Measurements from ENCODE around the gene LGR6.
"Not testable (repeated sequence)": the region's sequence is repeated elsewhere in the genome, so short reads cannot be mapped to it uniquely, and the experiment has no call there.

The LGR6 gene, protein sequence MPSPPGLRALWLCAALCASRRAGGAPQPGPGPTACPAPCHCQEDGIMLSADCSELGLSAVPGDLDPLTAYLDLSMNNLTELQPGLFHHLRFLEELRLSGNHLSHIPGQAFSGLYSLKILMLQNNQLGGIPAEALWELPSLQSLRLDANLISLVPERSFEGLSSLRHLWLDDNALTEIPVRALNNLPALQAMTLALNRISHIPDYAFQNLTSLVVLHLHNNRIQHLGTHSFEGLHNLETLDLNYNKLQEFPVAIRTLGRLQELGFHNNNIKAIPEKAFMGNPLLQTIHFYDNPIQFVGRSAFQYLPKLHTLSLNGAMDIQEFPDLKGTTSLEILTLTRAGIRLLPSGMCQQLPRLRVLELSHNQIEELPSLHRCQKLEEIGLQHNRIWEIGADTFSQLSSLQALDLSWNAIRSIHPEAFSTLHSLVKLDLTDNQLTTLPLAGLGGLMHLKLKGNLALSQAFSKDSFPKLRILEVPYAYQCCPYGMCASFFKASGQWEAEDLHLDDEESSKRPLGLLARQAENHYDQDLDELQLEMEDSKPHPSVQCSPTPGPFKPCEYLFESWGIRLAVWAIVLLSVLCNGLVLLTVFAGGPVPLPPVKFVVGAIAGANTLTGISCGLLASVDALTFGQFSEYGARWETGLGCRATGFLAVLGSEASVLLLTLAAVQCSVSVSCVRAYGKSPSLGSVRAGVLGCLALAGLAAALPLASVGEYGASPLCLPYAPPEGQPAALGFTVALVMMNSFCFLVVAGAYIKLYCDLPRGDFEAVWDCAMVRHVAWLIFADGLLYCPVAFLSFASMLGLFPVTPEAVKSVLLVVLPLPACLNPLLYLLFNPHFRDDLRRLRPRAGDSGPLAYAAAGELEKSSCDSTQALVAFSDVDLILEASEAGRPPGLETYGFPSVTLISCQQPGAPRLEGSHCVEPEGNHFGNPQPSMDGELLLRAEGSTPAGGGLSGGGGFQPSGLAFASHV

DNA sequence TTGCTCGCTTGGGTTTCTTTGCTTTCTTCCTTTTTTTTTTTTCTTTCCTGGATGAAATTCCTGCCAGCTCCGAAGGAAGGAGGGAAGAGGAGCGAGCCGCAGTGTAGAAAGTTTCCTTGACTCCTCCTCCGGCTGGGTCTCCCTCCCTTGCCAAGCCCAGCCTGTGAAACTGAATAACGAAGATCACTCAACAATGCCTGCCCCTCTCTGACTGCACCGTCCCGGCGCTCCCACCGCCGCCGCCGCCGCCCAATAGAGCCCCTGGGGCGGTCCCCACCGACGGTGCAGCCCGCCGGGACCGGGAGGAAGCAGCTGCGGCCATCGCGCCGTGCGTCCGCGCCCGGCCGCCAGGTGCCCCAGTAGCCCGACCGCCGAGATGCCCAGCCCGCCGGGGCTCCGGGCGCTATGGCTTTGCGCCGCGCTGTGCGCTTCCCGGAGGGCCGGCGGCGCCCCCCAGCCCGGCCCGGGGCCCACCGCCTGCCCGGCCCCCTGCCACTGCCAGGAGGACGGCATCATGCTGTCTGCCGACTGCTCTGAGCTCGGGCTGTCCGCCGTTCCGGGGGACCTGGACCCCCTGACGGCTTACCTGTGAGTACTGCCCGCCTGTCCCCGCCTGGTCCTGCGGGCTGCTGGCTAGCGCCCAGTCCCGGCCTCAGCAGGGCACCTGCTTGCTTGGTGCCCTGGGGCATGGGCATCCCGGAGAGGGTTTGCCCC lies at the start of gene LGR6:
Gene LGR6, plus strand, starts transcription at position 186 of the 714 bp plus-strand sequence. Its CDS starts 191 bp downstream, at position 377.
- no peaks in the 10 kb centered on the region for H3K36me3 ChIP-seq (ENCODE audit: insufficient read depth, low read length)

DNA sequence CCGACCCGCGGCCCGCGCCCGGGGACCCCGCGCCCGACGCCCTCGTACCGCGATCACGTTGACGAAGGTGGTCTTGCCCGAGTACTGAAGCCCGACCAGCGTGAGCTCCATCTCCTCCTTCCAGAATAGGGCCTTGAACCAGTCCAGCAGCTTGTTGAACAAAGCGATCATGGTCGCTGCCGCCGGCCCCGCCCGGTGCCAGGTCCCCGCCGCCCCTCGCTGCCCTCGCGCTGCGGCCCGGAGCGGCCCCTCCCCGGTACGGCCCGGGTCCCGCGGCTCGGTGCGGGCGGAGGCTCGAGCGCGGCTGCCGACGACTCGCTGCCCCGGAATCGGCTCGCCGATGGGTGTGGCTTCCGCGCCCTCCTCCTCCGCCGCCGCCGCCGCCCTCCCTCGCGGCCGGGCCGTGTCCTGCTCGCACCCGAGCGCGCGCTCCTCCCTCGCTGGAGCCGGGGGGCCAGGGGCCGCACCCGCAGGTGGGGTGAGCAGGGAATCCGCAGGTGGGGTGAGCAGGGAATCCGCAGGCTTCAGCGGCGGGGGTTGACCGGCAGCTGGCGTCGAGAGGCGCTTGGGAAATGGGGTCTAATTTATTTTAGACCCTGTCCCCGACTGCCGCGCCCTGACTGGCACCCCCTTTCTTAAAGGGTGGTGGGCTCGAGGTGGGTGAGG lies 49.1 kb upstream of the LGR6 start, which contains the start of gene ARL8A:
Gene ARL8A, minus strand, starts transcription at position 336 of the 666 bp plus-strand sequence. Its CDS starts 165 bp downstream, at position 171.
- Histone ChIP-seq H3K9me3 (ENCODE audit: control insufficient read depth, insufficient read depth, low read length) (no peaks in the 10 kb centered on the region), H3K4me1 (ENCODE audit: insufficient read depth, low read length) (no peaks in the 10 kb centered on the region), H3K9ac (ENCODE audit: low read depth, low read length) (peak within 1 kb of the TSS; percentile 88), H3K36me3 (ENCODE audit: insufficient read depth, low read length) (no peaks in the 10 kb centered on the region)

More for the DNA sequence above, at the start of gene LGR6:
- H3K4me1 ChIP-seq (ENCODE audit: insufficient read depth, low read length) = no peaks in the 10 kb centered on the region; the same call in 1 of the 2 replicates
- H3K9ac ChIP-seq (ENCODE audit: low read depth, low read length) = peak within 1 kb of the TSS; percentile 41
- no peaks in the 10 kb centered on the region for H3K9me3 ChIP-seq (ENCODE audit: control insufficient read depth, insufficient read depth, low read length)

DNA sequence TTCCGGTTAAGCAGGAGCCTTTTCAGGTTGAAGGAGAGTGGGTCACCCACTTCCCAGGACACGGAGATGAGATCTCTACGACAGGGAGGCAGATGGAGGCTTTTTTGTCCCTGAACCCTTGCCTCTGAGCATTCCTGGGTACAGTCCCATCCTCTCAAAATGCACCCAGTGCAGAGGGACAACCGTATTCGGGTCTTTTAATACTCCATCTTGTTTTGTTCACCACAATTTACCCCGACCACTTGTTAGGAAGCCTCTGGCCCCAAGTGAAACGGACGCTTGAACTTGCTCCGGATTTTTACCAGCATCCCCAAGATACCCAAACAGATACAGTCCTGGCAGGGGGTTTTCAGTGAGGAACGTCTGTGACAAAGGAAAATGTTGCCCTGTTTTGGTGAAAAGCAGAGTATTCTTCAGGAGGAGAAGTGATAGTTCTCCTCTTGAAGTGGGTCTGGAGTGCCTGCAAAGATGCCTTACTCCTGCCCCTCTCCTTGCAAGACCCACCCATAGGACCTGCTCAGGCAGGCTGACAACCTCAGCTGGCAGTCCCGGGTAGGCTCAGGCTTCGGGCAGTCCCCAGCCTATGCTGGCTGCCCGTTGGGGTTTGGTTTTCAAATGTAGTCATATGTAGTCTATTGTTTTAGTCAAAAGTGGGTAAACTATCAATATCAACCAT lies 48.4 kb upstream of the LGR6 start:
- no peaks in the 10 kb centered on the region for H3K9me3 ChIP-seq (ENCODE audit: control insufficient read depth, insufficient read depth, low read length)
- H3K9ac ChIP-seq (ENCODE audit: low read depth, low read length) = peak overlapping the region; percentile 88
- no peaks in the 10 kb centered on the region for H3K4me1 ChIP-seq (ENCODE audit: insufficient read depth, low read length)
- no peaks in the 10 kb centered on the region for H3K36me3 ChIP-seq (ENCODE audit: insufficient read depth, low read length)

DNA sequence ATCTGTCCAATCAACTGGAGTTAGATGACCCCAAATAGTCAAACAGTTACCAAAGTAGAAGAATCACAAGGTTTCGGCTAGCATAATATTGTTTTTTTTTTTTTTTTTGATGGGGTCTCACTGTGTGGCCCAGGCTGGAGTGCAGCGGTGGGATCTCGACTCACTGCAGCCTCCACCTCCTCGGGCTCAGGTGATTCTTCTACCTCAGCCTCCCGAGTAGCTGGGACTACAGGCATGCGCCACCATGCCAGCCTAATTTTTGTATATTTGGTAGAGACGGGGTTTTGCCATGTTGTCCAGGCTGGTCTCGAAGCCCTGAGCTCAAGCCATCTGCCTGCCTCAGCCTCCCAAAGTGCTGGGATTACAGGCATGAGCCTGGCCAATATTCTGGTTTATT lies 47.9 kb upstream of the LGR6 start:
- H3K4me1 ChIP-seq (ENCODE audit: insufficient read depth, low read length); H3K9ac ChIP-seq (ENCODE audit: low read depth, low read length); H3K9me3 ChIP-seq (ENCODE audit: control insufficient read depth, insufficient read depth, low read length); H3K36me3 ChIP-seq (ENCODE audit: insufficient read depth, low read length): not testable (repeated sequence)

DNA sequence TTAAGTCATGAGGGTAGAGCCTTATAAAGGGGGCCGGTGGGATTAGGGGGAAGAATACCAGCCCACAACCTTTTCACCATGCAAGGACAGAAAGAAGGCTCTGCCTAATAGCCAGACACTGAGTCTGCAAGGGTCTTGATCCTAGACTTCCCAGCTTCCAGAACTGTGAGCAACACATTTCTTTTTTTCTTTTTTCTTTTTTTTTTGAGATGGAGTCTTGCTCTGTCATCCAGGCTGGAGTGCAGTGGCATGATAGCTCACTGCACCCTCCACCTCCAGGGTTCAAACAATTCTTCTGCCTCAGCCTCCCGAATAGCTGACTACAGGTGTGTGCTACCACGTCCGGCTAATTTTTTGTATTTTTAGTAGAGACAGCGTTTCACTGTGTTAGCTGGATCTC lies 47.3 kb upstream of the LGR6 start:
- H3K9me3 ChIP-seq (ENCODE audit: control insufficient read depth, insufficient read depth, low read length) = no peaks in the 10 kb centered on the region
- no peak overlapping the region for H3K9ac ChIP-seq (ENCODE audit: low read depth, low read length)
- no peaks in the 10 kb centered on the region for H3K4me1 ChIP-seq (ENCODE audit: insufficient read depth, low read length)
- H3K36me3 ChIP-seq (ENCODE audit: insufficient read depth, low read length) = no peaks in the 10 kb centered on the region

DNA sequence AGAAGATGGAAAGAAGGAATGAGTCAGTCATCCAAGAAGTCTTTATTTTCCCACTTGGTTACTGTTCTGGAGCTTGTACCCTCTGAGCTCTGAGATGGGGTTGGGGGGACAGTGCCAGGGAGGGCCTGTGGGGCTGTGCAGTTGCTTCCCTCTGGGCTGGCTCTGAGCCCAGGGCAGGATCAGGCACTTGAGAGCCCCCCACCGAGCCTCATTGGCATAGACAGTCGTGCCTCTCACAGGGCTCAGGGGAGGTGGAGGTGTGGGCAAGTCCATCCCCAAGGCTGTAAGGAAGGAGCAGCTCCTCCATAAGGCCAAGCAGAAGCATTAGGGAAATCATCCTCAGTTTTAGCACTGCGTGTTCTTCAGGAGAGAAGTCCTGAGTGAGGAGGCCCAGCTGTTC lies 46.6 kb upstream of the LGR6 start:
- no peaks in the 10 kb centered on the region for H3K4me1 ChIP-seq (ENCODE audit: insufficient read depth, low read length)
- H3K9me3 ChIP-seq (ENCODE audit: control insufficient read depth, insufficient read depth, low read length) = no peaks in the 10 kb centered on the region
- H3K9ac ChIP-seq (ENCODE audit: low read depth, low read length) = no peak overlapping the region
- H3K36me3 ChIP-seq (ENCODE audit: insufficient read depth, low read length) = no peaks in the 10 kb centered on the region

DNA sequence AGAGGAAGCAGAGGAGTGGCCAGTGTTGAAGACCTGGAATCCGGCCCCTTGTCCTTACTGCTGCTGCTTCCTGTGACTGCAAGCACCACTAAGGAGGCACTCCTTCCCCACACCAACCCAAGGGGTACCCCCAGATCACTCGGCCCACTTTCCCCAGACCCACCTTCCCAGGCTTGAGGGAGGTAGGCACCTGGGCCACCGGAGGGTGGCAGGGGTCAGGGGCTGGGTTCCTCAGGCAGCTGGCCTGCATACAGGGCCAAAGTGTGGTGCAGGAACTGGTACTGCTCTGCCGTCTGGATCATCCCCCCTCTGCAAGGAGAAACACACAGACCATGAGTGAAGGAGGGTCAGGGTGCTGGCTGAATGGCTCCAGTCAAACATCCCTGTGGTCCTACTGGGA lies 45.2 kb upstream of the LGR6 start:
- Histone ChIP-seq H3K9me3 (ENCODE audit: control insufficient read depth, insufficient read depth, low read length) (no peaks in the 10 kb centered on the region), H3K9ac (ENCODE audit: low read depth, low read length) (no peak overlapping the region), H3K4me1 (ENCODE audit: insufficient read depth, low read length) (peaks cover 3% of the 10 kb centered on the region; the same call in 1 of the 2 replicates), H3K36me3 (ENCODE audit: insufficient read depth, low read length) (no peaks in the 10 kb centered on the region)

DNA sequence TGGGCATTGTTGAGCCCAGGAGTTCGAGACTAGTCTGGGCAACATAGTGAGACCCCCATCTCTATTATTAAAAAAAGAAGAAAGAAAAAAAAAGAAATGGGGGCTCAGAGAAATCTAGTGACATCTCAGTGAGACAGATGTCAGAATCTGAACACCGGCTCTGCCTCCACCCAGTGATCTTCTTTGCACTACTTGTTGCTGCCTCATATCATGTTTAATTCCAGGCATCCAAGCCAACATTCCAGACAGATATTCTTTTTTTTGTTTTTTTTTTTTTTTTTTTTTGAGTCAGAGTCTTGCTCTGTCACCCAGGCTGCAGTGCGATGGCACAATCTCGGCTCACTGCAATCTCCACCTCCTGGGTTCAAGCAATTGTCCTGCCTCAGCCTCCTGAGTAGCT lies 44.0 kb upstream of the LGR6 start:
- Histone ChIP-seq H3K4me1 (ENCODE audit: insufficient read depth, low read length) (peaks cover 7% of the 10 kb centered on the region; the same call in 1 of the 2 replicates), H3K36me3 (ENCODE audit: insufficient read depth, low read length) (no peaks in the 10 kb centered on the region), H3K9me3 (ENCODE audit: control insufficient read depth, insufficient read depth, low read length) (no peaks in the 10 kb centered on the region), H3K9ac (ENCODE audit: low read depth, low read length) (no peak overlapping the region)

DNA sequence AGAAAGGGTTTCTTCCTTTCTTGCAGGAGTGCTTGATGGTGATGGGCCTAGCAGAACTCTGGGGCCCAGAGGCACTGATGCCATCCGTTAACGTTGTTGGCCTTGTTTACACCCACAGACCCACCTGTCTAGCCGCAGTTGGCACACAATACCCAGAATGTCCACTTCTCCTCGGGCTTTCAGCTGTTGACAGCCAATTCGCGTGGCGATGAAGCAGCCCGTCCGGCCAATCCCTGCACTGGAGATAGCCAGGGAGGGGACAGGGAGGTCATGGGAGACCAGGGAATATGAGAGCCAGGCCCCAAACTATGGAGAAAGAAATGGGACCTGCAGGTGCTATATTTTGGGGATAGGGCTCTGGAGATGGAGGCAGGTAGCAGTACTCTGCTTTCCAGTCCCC lies 43.4 kb upstream of the LGR6 start:
- H3K36me3 ChIP-seq (ENCODE audit: insufficient read depth, low read length) = no peaks in the 10 kb centered on the region
- no peak overlapping the region for H3K9ac ChIP-seq (ENCODE audit: low read depth, low read length)
- no peaks in the 10 kb centered on the region for H3K9me3 ChIP-seq (ENCODE audit: control insufficient read depth, insufficient read depth, low read length)
- peaks cover 8% of the 10 kb centered on the region for H3K4me1 ChIP-seq (ENCODE audit: insufficient read depth, low read length)

DNA sequence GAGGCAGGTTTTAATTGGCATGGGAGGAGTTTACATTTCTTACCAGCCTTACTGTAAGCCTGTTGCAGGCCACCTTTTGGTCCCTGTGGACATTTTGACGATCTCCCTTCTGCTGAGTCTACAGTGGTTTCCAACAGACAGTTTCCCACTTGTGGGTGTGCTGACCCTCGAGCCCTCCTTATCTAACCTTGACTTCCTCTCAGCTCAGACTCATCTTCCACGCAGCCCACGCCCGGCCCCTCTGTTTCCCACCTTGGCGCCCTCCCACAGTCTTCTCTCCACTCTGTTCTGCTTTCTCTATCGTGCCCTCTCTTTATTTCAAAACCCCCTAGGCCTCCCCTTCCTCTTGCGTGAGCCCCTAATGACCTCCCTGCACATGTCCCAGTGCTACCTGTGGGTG lies 43.0 kb upstream of the LGR6 start:
- no peaks in the 10 kb centered on the region for H3K9me3 ChIP-seq (ENCODE audit: control insufficient read depth, insufficient read depth, low read length)

DNA sequence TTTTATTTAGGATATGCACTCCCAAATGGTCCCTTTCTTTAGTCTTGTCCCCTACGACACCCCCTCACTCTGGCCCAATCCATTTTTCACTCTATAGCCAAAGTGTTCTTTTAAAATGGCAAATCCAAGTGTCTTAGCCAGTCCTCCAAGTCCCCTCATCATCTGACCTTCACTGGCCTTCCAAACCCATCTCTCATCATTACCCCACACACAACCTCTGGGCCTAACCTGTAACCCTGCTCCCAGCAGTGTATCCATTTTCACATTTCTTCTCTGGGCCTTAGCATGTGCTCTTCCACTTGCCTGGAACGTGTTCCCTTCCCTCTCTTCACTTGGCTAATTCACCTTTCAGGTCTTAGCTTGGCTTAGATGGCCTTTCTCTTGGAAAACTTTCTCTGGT lies 42.6 kb upstream of the LGR6 start:
- Histone ChIP-seq H3K9me3 (ENCODE audit: control insufficient read depth, insufficient read depth, low read length) (no peaks in the 10 kb centered on the region), H3K9ac (ENCODE audit: low read depth, low read length) (no peak overlapping the region), H3K4me1 (ENCODE audit: insufficient read depth, low read length) (peaks cover 8% of the 10 kb centered on the region), H3K36me3 (ENCODE audit: insufficient read depth, low read length) (no peaks in the 10 kb centered on the region)

More for the DNA sequence above, 43.0 kb upstream of the LGR6 start:
- Histone ChIP-seq H3K36me3 (ENCODE audit: insufficient read depth, low read length) (no peaks in the 10 kb centered on the region), H3K4me1 (ENCODE audit: insufficient read depth, low read length) (peaks cover 8% of the 10 kb centered on the region), H3K9ac (ENCODE audit: low read depth, low read length) (no peak overlapping the region)

DNA sequence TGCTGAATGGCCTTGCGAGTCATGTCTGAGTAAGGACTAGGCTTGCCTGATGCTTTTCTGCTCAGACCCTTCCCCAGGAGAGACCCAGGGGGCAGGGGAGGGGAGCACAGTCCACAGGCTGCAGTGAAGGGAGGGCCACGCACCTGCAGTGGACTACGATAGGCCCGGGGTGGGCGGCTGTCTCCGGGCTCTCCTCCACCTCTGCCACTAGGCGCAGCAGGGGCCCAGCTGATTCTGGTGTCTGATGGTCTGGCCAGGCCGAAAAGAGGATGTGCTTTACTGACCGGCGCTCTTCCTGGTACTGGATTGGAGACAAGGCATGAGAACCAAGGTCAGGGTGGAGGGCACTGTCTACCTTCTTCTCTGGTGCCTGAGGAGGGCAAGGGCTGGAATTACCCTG lies 41.2 kb upstream of the LGR6 start:
- Histone ChIP-seq H3K9me3 (ENCODE audit: control insufficient read depth, insufficient read depth, low read length) (no peaks in the 10 kb centered on the region), H3K9ac (ENCODE audit: low read depth, low read length) (no peak overlapping the region), H3K36me3 (ENCODE audit: insufficient read depth, low read length) (no peaks in the 10 kb centered on the region), H3K4me1 (ENCODE audit: insufficient read depth, low read length) (peaks cover 8% of the 10 kb centered on the region)

DNA sequence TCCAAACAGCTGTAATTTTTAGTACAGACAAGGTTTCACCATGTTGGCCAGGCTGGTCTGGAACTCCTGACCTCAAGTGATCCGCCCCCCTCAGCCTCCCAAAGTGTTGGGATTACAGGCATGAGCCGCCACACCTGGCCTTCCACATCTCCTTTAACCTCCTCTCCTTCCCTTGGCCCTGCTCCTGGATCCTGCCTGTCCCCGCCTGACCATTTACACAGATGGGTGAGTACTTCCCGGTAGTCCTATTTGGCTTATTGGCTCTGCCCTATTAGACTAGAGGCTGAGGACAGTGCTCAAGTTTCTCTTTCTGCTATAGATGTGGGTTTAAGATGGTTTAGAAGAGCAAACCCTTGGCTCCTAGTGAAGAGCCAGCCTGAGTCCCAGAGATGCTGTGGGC lies 40.3 kb upstream of the LGR6 start:
- H3K9me3 ChIP-seq (ENCODE audit: control insufficient read depth, insufficient read depth, low read length) = no peaks in the 10 kb centered on the region
- H3K4me1 ChIP-seq (ENCODE audit: insufficient read depth, low read length) = peaks cover 8% of the 10 kb centered on the region
- H3K9ac ChIP-seq (ENCODE audit: low read depth, low read length) = no peak overlapping the region
- no peaks in the 10 kb centered on the region for H3K36me3 ChIP-seq (ENCODE audit: insufficient read depth, low read length)
